GM12878 (cell line): ENCODE measurements around the gene SYMPK. TPM values are rescaled to one million over a fixed set of nuclear protein-coding genes. Genes with fewer than 3 reads are reported as not detected.

Experiments
- ATAC-seq: fragments of 200-7000 bp; cut with Tn5 transposase; 3 replicates; pipeline ENCODE4 v1.9.1; 2020; ENCODE audit warnings: mild to moderate bottlenecking, moderate library complexity
- BruUV-seq: library from RNA; stranded (reverse); fragments of 400-500 nt; replicated peaks from 2 replicates; lab custom pipeline; 2021; lab: Mats Ljungman, UMichigan
- CTCF ChIA-PET: fragments of 300-600 bp; sonication (Branson Sonifier 250); formaldehyde crosslinking; extraction: SDS; loops from one replicate; lab custom pipeline; 2021; ENCODE audit warnings: inconsistent platforms; lab: Yijun Ruan, JAX
- POLR2A ChIA-PET: fragments of 350-600 bp; formaldehyde crosslinking; extraction: SDS; loops from one replicate; lab custom pipeline; 2021; ENCODE audit warnings: inconsistent platforms; lab: Charles Lee
- RAD21 ChIA-PET: fragments of 300-600 bp; sonication (Branson Sonifier 250); formaldehyde crosslinking; loops from one replicate; lab custom pipeline; 2023; ENCODE audit warnings: antibody characterized with exemption; ENCODE audit not compliant: unreplicated experiment; lab: Charles Lee
- SMC1A ChIA-PET: fragments of 300-600 bp; sonication (Branson Sonifier 250); formaldehyde crosslinking; loops from one replicate; lab custom pipeline; 2023; ENCODE audit not compliant: unreplicated experiment, uncharacterized antibody; lab: Charles Lee
- DNase-seq: peaks from one replicate; pipeline ENCODE4 v3.0.0-alpha.2; 2011; ENCODE audit warnings: low read depth, low spot score
- FAIRE-seq: peaks from 3 replicates; lab custom pipeline; 2011; peaks lifted over from hg19 to GRCh38; lab: Jason Lieb, UNC
- H2AFZ ChIP-seq: 2 replicates; pipeline ENCODE4 v1.6.0; 2011; ENCODE audit warnings: low read depth, low read length, control low read depth; ENCODE audit not compliant: control insufficient read depth
- H3K27ac ChIP-seq: 2 replicates; pipeline ENCODE4 v1.5.1; 2011; ENCODE audit warnings: control low read depth; ENCODE audit not compliant: control insufficient read depth, insufficient read depth
- H3K27me3 ChIP-seq, 2 experiments: replicated peaks in 1 of 2; 2 replicates each; pipeline versions ENCODE4 v1.6.0 to v1.6.1; 2011; ENCODE audit warnings: low read length in 1 of 2; ENCODE audit not compliant: control insufficient read depth in 2 of 2, insufficient read depth in 2 of 2
- H3K36me3 ChIP-seq, 2 experiments: 2 replicates each; pipeline ENCODE4 v1.5.1; 2011; ENCODE audit warnings: low read length in 1 of 2; ENCODE audit not compliant: control insufficient read depth in 2 of 2, insufficient read depth in 2 of 2
- H3K4me1 ChIP-seq: 2 replicates; pipeline ENCODE4 v1.6.1; 2011; ENCODE audit warnings: mild to moderate bottlenecking, low read length, moderate library complexity, mixed read lengths; ENCODE audit not compliant: control insufficient read depth, insufficient read depth
- H3K4me2 ChIP-seq: 2 replicates; pipeline ENCODE4 v1.6.0; 2011; ENCODE audit warnings: control low read depth; ENCODE audit not compliant: control insufficient read depth, insufficient read depth
- H3K4me3 ChIP-seq: fragments of 200-600 bp; sonication (generic); 2 replicates; pipeline ENCODE4 v1.5.1; 2016
- H3K79me2 ChIP-seq: 2 replicates; pipeline ENCODE4 v1.6.0; 2011; ENCODE audit warnings: low read length; ENCODE audit not compliant: control insufficient read depth, insufficient read depth
- H3K9ac ChIP-seq: 2 replicates; pipeline ENCODE4 v1.8.0; 2011; ENCODE audit warnings: low read length, control low read depth, mixed read lengths; ENCODE audit not compliant: control insufficient read depth, insufficient read depth
- H3K9me3 ChIP-seq: replicated peaks from 3 replicates; pipeline ENCODE4 v1.5.1; 2011; ENCODE audit warnings: mild to moderate bottlenecking, low read length; ENCODE audit not compliant: control insufficient read depth, insufficient read depth
- H4K20me1 ChIP-seq: 2 replicates; pipeline ENCODE4 v1.6.0; 2011; ENCODE audit not compliant: control insufficient read depth, insufficient read depth
- BCL11A ChIP-seq: IDR thresholded peaks from 2 replicates; pipeline ENCODE4 v1.6.1; 2011; ENCODE audit warnings: low read depth, low read length
- EGR1 ChIP-seq, 2 experiments: IDR thresholded peaks; 1 replicate in 1 of 2; 2 replicates in 1 of 2; pipeline ENCODE4 v1.6.1; 2011 to 2012; ENCODE audit warnings: low read depth in 2 of 2, low read length in 2 of 2, borderline replicate concordance in 1 of 2, mild to moderate bottlenecking in 1 of 2, moderate library complexity in 1 of 2
- MLLT1 ChIP-seq: fragments of 450-650 bp; IDR thresholded peaks from 2 replicates; pipeline ENCODE4 v1.6.1; 2016; ENCODE audit warnings: mild to moderate bottlenecking
- WGBS: methylation state at CpG from one replicate; pipeline ENCODE4 v1.1.6; 2016; ENCODE audit warnings: low lambda C conversion rate; ENCODE audit not compliant: insufficient replicate concordance, insufficient coverage; ENCODE audit errors: missing lambda C conversion rate; 5-methylcytosine and 5-hydroxymethylcytosine counted together
- in situ Hi-C: fragments of 300-500 bp; cut with MboI; formaldehyde crosslinking; loops from 9 replicates; pipeline ENCODE4 v1.14.3; 2018; ENCODE audit warnings: mixed read lengths
- intact Hi-C: fragments of 100-400 bp; cut with micrococcal nuclease; formaldehyde crosslinking; loops from one replicate; pipeline ENCODE4 v1.14.2; 2022; ENCODE audit not compliant: unreplicated experiment
- polyA plus RNA-seq, 11 experiments: library from polyadenylated mRNA; depleted of rRNA in 4 of 11; unstranded in 6 of 11; stranded (reverse) in 5 of 11; fragments of >200 nt; fragmentation: Nextera tagmentation in 4 of 11; fragmentation: Illumina TruSeq in 1 of 11; extraction: Ambion mirVana in 4 of 11; extraction: Trizol in 1 of 11; gene quantifications; 1 replicate in 1 of 11; 2 replicates in 10 of 11; pipeline versions ENCODE4 v1.2.1 to v1.2.3, GENCODE V29; 2011 to 2016; ENCODE audit warnings: inconsistent platforms in 2 of 11, missing spikeins in 2 of 11, low read depth in 1 of 11
- total RNA-seq, 4 experiments: library from RNA; depleted of rRNA in 3 of 4; stranded (reverse); fragments of >200 nt in 3 of 4; fragmentation: Illumina TruSeq in 1 of 4; extraction: Trizol in 1 of 4; gene quantifications; 2 replicates each; pipeline versions ENCODE4 v1.2.1 to v1.2.3, GENCODE V29; 2013 to 2021

SYMPK gene
- total and polyA plus RNA-seq, 10 of the 15 experiments (the other 5 are each of a cell fraction or from before 2014, with no cell fraction given): 0.49 to 109 (median 42.5) TPM

- Histone ChIP-seq H3K4me2 (peak overlapping the region; percentile 98), H3K27me3 (no peaks in the 10 kb centered on the region), H3K9ac (peak overlapping the region; percentile 89; the same call in 1 of the 2 replicates), H3K79me2 (peaks cover 10% of the 10 kb centered on the region), H3K27ac (peak overlapping the region; percentile 95), H3K4me3 (peak overlapping the region; percentile 68), H3K36me3 (peaks cover 0 to 1% of the 10 kb centered on the region in 2 experiments; a peak in 1 of 4 replicates), H4K20me1 (no peaks in the 10 kb centered on the region), H3K9me3 (no peaks in the 10 kb centered on the region), H3K4me1 (peaks cover 26% of the 10 kb centered on the region), H2AFZ (no peak overlapping the region)
- FAIRE-seq (no peak), ATAC-seq (peak; percentile 3), DNase-seq (no peak)
- SMC1A ChIA-PET: interaction anchor here (0.6 to 3.3 kb wide), 6 partner anchors 12 to 734 kb away, joined by 3 to 13 read pairs (median 6); partner anchors contain the start of genes MYPOP and SYMPK
- RAD21 ChIA-PET: interaction anchor here (1.6 to 7.6 kb wide), 3 partner anchors 18 to 111 kb away, joined by 6 to 159 read pairs (median 12); partner anchors contain the start of genes CCDC61, FOXA3, MYPOP and SYMPK
- in situ Hi-C loops: no loop called here
- BruUV-seq: no TSS peak
- CTCF ChIA-PET: interaction anchor here (1.2 to 9.1 kb wide), 4 partner anchors 19 to 132 kb away, joined by 3 to 194 read pairs (median 4); partner anchors contain the start of genes FOXA3 and SYMPK
- intact Hi-C loops: no loop called here
- peak; percentile 92 for TF ChIP-seq MLLT1
- peak in 1 of 2 experiments; percentile 95; a peak in 2 of 3 replicates for TF ChIP-seq EGR1 (IDR thresholded peaks at IDR 0.05; ENCODE audit: borderline replicate concordance in 1 of 2, low read depth in 2 of 2, low read length in 2 of 2)
- TF ChIP-seq BCL11A: no peak
- WGBS: 74% methylated on average over 63 of the region's 72 CpGs
- POLR2A ChIA-PET: interaction anchor here (0.7 to 9.0 kb wide), 4 partner anchors 9 to 21 kb away, joined by 3 to 178 read pairs (median 4); partner anchors contain the start of genes FOXA3 and SYMPK
Measured at GRCh38 chr19:45884682-45885555, 22.0 kb upstream of the SYMPK start.
